Adrenal gland (tissue), 12 donors: ENCODE results near the gene HID1. TPM values are rescaled to one million over a fixed set of nuclear protein-coding genes. Genes with fewer than 3 reads are reported as not detected.

Experiments
- DNase-seq, 7 donors: peaks; one replicate each; pipeline ENCODE4 v3.0.0-alpha.2; 2019 to 2020
- H3K27ac ChIP-seq, 5 donors: fragments of 200-600 bp; sonication (generic) in 4 of 5; 1 replicate in 3 of 5; 2 replicates in 2 of 5; pipeline versions ENCODE4 v1.5.1 to v1.8.0; 2016 to 2020; ENCODE audit warnings: mild to moderate bottlenecking in 1 of 5
- H3K27me3 ChIP-seq: fragments of 200-600 bp; 2 replicates; pipeline ENCODE4 v1.8.0; 2021
- H3K36me3 ChIP-seq, 2 donors: fragments of 200-600 bp; replicated peaks in 1 of 2; 1 replicate in 1 of 2; 2 replicates in 1 of 2; pipeline versions ENCODE4 v1.5.1 to v1.8.0; 2018 to 2022
- H3K4me1 ChIP-seq, 2 donors: fragments of 200-600 bp; replicated peaks in 1 of 2; 1 replicate in 1 of 2; 2 replicates in 1 of 2; pipeline versions ENCODE4 v1.5.1 to v1.8.0; 2018 to 2021
- H3K4me3 ChIP-seq, 4 donors: fragments of 200-600 bp; sonication (generic) in 3 of 4; one replicate each; pipeline ENCODE4 v1.5.1; 2016 to 2018
- H3K9me3 ChIP-seq, 3 donors: fragments of 200-600 bp; sonication (generic) in 1 of 3; replicated peaks in 1 of 3; 1 replicate in 2 of 3; 2 replicates in 1 of 3; pipeline versions ENCODE4 v1.5.1 to v1.8.0; 2016 to 2021
- CTCF ChIP-seq, 6 experiments: fragments of 450-650 bp in 4 of 6; fragments of 200-600 bp in 2 of 6; sonication (generic) in 1 of 6; IDR thresholded peaks; 1 replicate in 5 of 6; 2 replicates in 1 of 6; pipeline versions ENCODE4 v1.5.1 to v1.8.0; 2016 to 2021; ENCODE audit warnings: antibody characterized with exemption in 6 of 6, mild to moderate bottlenecking in 2 of 6, moderate library complexity in 1 of 6
- POLR2A ChIP-seq, 2 donors: fragments of 450-650 bp; IDR thresholded peaks; one replicate each; pipeline ENCODE4 v1.6.1; 2017; ENCODE audit warnings: antibody characterized with exemption in 2 of 2, mild to moderate bottlenecking in 2 of 2, moderate library complexity in 1 of 2
- WGBS, 4 donors: extraction: QIAGEN DNeasy Blood & Tissue Kit in 2 of 4; methylation state at CpG; one replicate each; pipeline versions ENCODE4 v1.1.5 to v1.1.7; 2013 to 2017; 5-methylcytosine and 5-hydroxymethylcytosine counted together
- intact Hi-C, 2 donors: fragments of 100-400 bp; cut with DNase I; formaldehyde crosslinking; loops; one replicate each; pipeline versions ENCODE4 v1.14.1 to v1.15.0; 2022 to 2023
- polyA plus RNA-seq, 3 donors: library from polyadenylated mRNA; stranded (reverse); fragments of 200-250 nt in 2 of 3; fragments of 350-450 nt in 1 of 3; fragmentation: Illumina TruSeq in 1 of 3; extraction: RNeasy Lipid Tissue Mini Kit (QIAGEN cat#74804) in 1 of 3; gene quantifications; one replicate each; pipeline ENCODE4 v1.2.3, GENCODE V29; 2013 to 2014
- total RNA-seq, 9 donors: library from RNA; depleted of rRNA in 4 of 9; stranded (reverse); fragments of >200 nt in 4 of 9; fragments of 120-200 nt in 1 of 9; fragmentation: NEBNext Ultra II Directional in 1 of 9; extraction: Animal tissue kit (Norgen Biotek cat#: 25700) in 1 of 9; gene quantifications; one replicate each; pipeline versions ENCODE4 v1.1.0 to v1.2.4, GENCODE V29; 2013 to 2023
- donor health status: healthy with polysubstance abuse.
- donor health status: Bipolar disorder and iron deficiency.
- donor health status: DM: yes; HTN: yes; CAD: no.
- donor health status: DM: no; HTN: no; CAD: no.
- donor health status: DM: no; HTN: no; CAD: no.
- donor health status: DM: yes; HTN: yes; CAD: no.

The HID1 gene
- total and polyA plus RNA-seq, 12 donors: 2.8 to 42.6 (median 8.3) TPM

DNA sequence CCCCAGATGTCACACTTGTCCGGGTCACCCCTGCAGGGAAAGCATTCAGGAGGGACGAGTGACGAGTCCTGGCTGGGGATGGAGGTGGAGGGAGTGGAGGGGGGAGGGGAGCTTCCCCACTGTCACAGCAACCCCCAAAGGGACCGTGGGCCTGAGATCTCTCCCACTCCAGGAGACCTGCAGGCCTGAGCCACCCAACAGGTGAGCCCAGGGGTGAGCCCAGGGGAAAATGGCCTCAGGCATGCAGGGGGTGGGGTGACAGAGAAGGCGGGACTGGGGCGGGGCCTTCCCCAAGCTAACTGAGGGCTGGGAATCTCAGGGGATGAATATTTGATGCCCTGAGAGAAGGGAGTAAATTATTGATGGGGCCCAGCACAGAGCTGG is 51.9 kb downstream of the HID1 start:
- Histone ChIP-seq H3K4me1 (peaks cover 13 to 20% of the 10 kb centered on the region in 2 donors), H3K36me3 (no peaks in the 10 kb centered on the region), H3K27me3 (peaks cover 21% of the 10 kb centered on the region), H3K27ac (no peak overlapping the region), H3K9me3 (no peaks in the 10 kb centered on the region), H3K4me3 (no peak overlapping the region)
- 66 to 82% (median 71%) methylated on average over 6 of the region's 6 CpGs for WGBS, 4 donors
- no peak for TF ChIP-seq POLR2A (IDR thresholded peaks at IDR 0.05)
- no peak for TF ChIP-seq CTCF (IDR thresholded peaks at IDR 0.05)
- DNase-seq: no peak
- intact Hi-C loops: loop anchor here (5.0 kb wide), 1 partner anchor 37 kb away; no protein-coding TSS in a partner anchor

DNA sequence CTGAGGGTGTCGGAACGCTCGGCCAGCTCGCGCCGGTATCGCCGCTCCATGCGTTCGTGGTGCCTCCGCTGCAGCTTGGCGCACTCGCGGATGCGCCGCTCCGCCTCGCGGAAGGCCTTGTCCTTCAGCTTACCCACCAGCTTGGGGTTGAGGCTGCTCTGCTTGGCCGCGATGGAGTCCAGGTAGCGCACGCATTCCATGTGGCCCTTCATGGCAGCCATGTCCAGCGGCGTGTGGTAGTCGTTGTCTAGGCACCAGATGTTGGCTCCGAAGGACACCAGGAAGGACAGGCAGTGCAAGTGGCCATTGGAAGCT is 52.3 kb downstream of the HID1 start:
- H3K27me3 ChIP-seq: peaks cover 17% of the 10 kb centered on the region
- TF ChIP-seq POLR2A (IDR thresholded peaks at IDR 0.05) (no peak), CTCF (IDR thresholded peaks at IDR 0.05) (no peak)
- no peaks in the 10 kb centered on the region for H3K36me3 ChIP-seq
- H3K4me1 ChIP-seq: peaks cover 13 to 20% of the 10 kb centered on the region in 2 donors
- H3K4me3 ChIP-seq: no peak overlapping the region
- intact Hi-C loops: loop anchor here (5.0 kb wide), 1 partner anchor 37 kb away; no protein-coding TSS in a partner anchor
- no peak for DNase-seq
- 84 to 98% (median 88%) methylated on average over 15 to 27 of the region's 27 CpGs for WGBS, 4 donors
- H3K9me3 ChIP-seq: no peaks in the 10 kb centered on the region
- no peak overlapping the region for H3K27ac ChIP-seq

- Histone ChIP-seq H3K27me3 (peaks cover 11% of the 10 kb centered on the region), H3K4me3 (no peak overlapping the region), H3K9me3 (no peaks in the 10 kb centered on the region), H3K4me1 (peaks cover 13 to 19% of the 10 kb centered on the region in 2 donors), H3K27ac (no peak overlapping the region), H3K36me3 (no peaks in the 10 kb centered on the region)
- no peak for DNase-seq
- WGBS, 4 donors: 70 to 94% (median 81%) methylated on average over 22 to 67 of the region's 67 CpGs
- intact Hi-C loops: loop anchor here (5.0 kb wide), 1 partner anchor 38 kb away; no protein-coding TSS in a partner anchor
- TF ChIP-seq POLR2A (IDR thresholded peaks at IDR 0.05) (no peak), CTCF (IDR thresholded peaks at IDR 0.05) (no peak)
Measured at GRCh38 chr17:74919440-74920305, 52.9 kb downstream of the HID1 start.

DNA sequence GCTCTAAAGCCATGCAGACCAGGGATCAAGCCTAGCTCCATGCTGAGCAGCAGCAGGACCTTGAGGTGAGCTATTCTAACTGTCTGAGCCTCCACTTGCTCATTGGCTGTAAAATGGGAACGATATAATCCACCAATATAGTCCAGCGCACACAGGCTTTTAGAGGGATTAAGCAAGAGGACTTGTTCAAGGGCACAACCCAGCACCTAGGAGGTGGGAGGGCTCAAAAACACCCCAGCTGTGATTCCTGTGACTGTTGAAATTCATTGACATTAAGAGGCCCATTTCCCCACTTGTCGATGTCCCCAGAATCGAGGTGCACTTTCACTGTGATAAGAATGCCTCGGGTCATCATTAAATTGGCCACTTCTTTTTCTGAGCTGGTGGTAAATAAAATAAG is 53.7 kb downstream of the HID1 start:
- TF ChIP-seq CTCF (IDR thresholded peaks at IDR 0.05) (no peak), POLR2A (IDR thresholded peaks at IDR 0.05) (no peak)
- Histone ChIP-seq H3K4me3 (no peak overlapping the region), H3K27ac (no peak overlapping the region), H3K9me3 (no peaks in the 10 kb centered on the region), H3K27me3 (peaks cover 3% of the 10 kb centered on the region), H3K4me1 (peaks cover 13% of the 10 kb centered on the region in 2 donors), H3K36me3 (no peaks in the 10 kb centered on the region)
- DNase-seq: no peak
- 79 to 90% (median 82%) methylated on average over 4 to 5 of the region's 5 CpGs for WGBS, 4 donors
- intact Hi-C loops: no loop called here
